SK-N-SH treated with all-trans-retinoic acid at 6 μM for 48 hours (cell line): ENCODE measurements around the gene RBM3.

Experiments
- ATAC-seq: fragments of 200-7000 bp; cut with Tn5 transposase; 3 replicates; pipeline ENCODE4 v1.9.1; 2020; ENCODE audit warnings: mild to moderate bottlenecking, moderate library complexity
- ARNTL ChIP-seq: fragments of 450-650 bp; formaldehyde crosslinking; IDR thresholded peaks from 2 replicates; pipeline ENCODE4 v1.5.0; 2020; ENCODE audit warnings: low read depth, mild to moderate bottlenecking, moderate library complexity, borderline replicate concordance
- BACH2 ChIP-seq: fragments of 250-450 bp; sonication (Bioruptor Pico); IDR thresholded peaks from 2 replicates; pipeline ENCODE4 v1.9.0; 2021; ENCODE audit warnings: mild to moderate bottlenecking, borderline replicate concordance
- CSDC2 ChIP-seq: fragments of 250-450 bp; sonication (Bioruptor Pico); IDR thresholded peaks from 2 replicates; pipeline ENCODE4 v1.5.0; 2020; ENCODE audit warnings: mild to moderate bottlenecking, moderate library complexity
- ESRRG ChIP-seq: fragments of 250-450 bp; sonication (Bioruptor Pico); IDR thresholded peaks from 2 replicates; pipeline ENCODE4 v1.6.1; 2021; ENCODE audit warnings: mild to moderate bottlenecking
- GLIS3 ChIP-seq: fragments of 250-450 bp; sonication (Bioruptor Pico); IDR thresholded peaks from 2 replicates; pipeline ENCODE4 v1.5.0; 2020; ENCODE audit warnings: mild to moderate bottlenecking, moderate library complexity
- ISL1 ChIP-seq: fragments of 250-450 bp; sonication (Bioruptor Pico); IDR thresholded peaks from 2 replicates; pipeline ENCODE4 v2.1.2; 2022; ENCODE audit warnings: mild to moderate bottlenecking, moderate library complexity
- OSR1 ChIP-seq: fragments of 250-450 bp; sonication (Bioruptor Pico); IDR thresholded peaks from 2 replicates; pipeline ENCODE4 v1.8.0; 2022; ENCODE audit warnings: moderate library complexity, mild to moderate bottlenecking, inconsistent platforms
- PATZ1 ChIP-seq: fragments of 250-450 bp; sonication (Bioruptor Pico); IDR thresholded peaks from 2 replicates; pipeline ENCODE4 v1.8.0; 2020; ENCODE audit warnings: mild to moderate bottlenecking, moderate library complexity, borderline replicate concordance
- PPARA ChIP-seq: fragments of 250-450 bp; sonication (Bioruptor Pico); IDR thresholded peaks from 2 replicates; pipeline ENCODE4 v1.5.0; 2020; ENCODE audit warnings: mild to moderate bottlenecking, borderline replicate concordance
- SNAI2 ChIP-seq: fragments of 250-450 bp; sonication (Bioruptor Pico); IDR thresholded peaks from 2 replicates; pipeline ENCODE4 v1.5.0; 2020; ENCODE audit warnings: mild to moderate bottlenecking, moderate library complexity
- TCF4 ChIP-seq: fragments of 250-450 bp; sonication (Bioruptor Pico); IDR thresholded peaks from 2 replicates; pipeline ENCODE4 v1.8.0; 2021; ENCODE audit warnings: mild to moderate bottlenecking, moderate library complexity, borderline replicate concordance
- TOX ChIP-seq: fragments of 250-450 bp; sonication (Bioruptor Pico); IDR thresholded peaks from 2 replicates; pipeline ENCODE4 v1.8.0; 2021; ENCODE audit warnings: mild to moderate bottlenecking, moderate library complexity, borderline replicate concordance
- TSHZ2 ChIP-seq: fragments of 250-450 bp; sonication (Bioruptor Pico); IDR thresholded peaks from 2 replicates; pipeline ENCODE4 v1.5.0; 2020; ENCODE audit warnings: mild to moderate bottlenecking, moderate library complexity
- ZC3H10 ChIP-seq: fragments of 250-450 bp; sonication (Bioruptor Pico); IDR thresholded peaks from 2 replicates; pipeline ENCODE4 v1.5.1; 2021; ENCODE audit warnings: mild to moderate bottlenecking, moderate library complexity
- ZFP3 ChIP-seq: fragments of 250-450 bp; sonication (Bioruptor Pico); IDR thresholded peaks from 2 replicates; pipeline ENCODE4 v1.5.0; 2020; ENCODE audit warnings: mild to moderate bottlenecking, moderate library complexity
- ZFP30 ChIP-seq: fragments of 450-650 bp; formaldehyde crosslinking; IDR thresholded peaks from 2 replicates; pipeline ENCODE4 v1.5.0; 2022; ENCODE audit warnings: mild to moderate bottlenecking, moderate library complexity
- ZNF565 ChIP-seq: fragments of 450-650 bp; formaldehyde crosslinking; conservative IDR thresholded peaks from 2 replicates; pipeline ENCODE4 v1.5.0; 2020; ENCODE audit warnings: low read depth, mild to moderate bottlenecking, moderate library complexity
- ZNF70 ChIP-seq: fragments of 450-650 bp; formaldehyde crosslinking; IDR thresholded peaks from 2 replicates; pipeline ENCODE4 v1.5.0; 2020; ENCODE audit warnings: mild to moderate bottlenecking, moderate library complexity
- ZNF8 ChIP-seq: fragments of 450-650 bp; formaldehyde crosslinking; IDR thresholded peaks from 2 replicates; pipeline ENCODE4 v1.5.0; 2020; ENCODE audit warnings: mild to moderate bottlenecking, moderate library complexity
- TF ChIP-seq, protein P1 (sequence below): fragments of 250-450 bp; sonication (Bioruptor Pico); IDR thresholded peaks from 2 replicates; pipeline ENCODE4 v1.5.1; 2020; ENCODE audit warnings: low read depth, mild to moderate bottlenecking, moderate library complexity
- TF ChIP-seq, protein P2 (sequence below): fragments of 250-450 bp; sonication (Bioruptor Pico); IDR thresholded peaks from 2 replicates; pipeline ENCODE4 v1.8.0; 2021; ENCODE audit warnings: low read depth, mild to moderate bottlenecking, moderate library complexity, borderline replicate concordance

Gene RBM3

GRCh38 chrX:48559636-48560035 lies 14.6 kb upstream of the RBM3 start (continued):
- TF ChIP-seq, protein P1, sequence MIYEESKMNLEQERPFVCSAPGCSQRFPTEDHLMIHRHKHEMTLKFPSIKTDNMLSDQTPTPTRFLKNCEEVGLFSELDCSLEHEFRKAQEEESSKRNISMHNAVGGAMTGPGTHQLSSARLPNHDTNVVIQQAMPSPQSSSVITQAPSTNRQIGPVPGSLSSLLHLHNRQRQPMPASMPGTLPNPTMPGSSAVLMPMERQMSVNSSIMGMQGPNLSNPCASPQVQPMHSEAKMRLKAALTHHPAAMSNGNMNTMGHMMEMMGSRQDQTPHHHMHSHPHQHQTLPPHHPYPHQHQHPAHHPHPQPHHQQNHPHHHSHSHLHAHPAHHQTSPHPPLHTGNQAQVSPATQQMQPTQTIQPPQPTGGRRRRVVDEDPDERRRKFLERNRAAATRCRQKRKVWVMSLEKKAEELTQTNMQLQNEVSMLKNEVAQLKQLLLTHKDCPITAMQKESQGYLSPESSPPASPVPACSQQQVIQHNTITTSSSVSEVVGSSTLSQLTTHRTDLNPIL (CRISPR knock-in tag), result no peak
- TF ChIP-seq OSR1 (CRISPR knock-in tag) (no peak), BACH2 (CRISPR knock-in tag) (no peak)

- ATAC-seq, result no peak
- TF ChIP-seq OSR1 (CRISPR knock-in tag) (no peak), ZNF565 (no peak), CSDC2 (CRISPR knock-in tag) (no peak), ISL1 (no peak), TOX (CRISPR knock-in tag) (no peak), ESRRG (no peak), ZNF8 (CRISPR knock-in tag) (no peak), TSHZ2 (CRISPR knock-in tag) (no peak), GLIS3 (CRISPR knock-in tag) (no peak), TCF4 (CRISPR knock-in tag) (no peak), BACH2 (CRISPR knock-in tag) (no peak), PPARA (CRISPR knock-in tag) (no peak), PATZ1 (CRISPR knock-in tag) (no peak), ZNF70 (no peak), ZC3H10 (no peak), SNAI2 (CRISPR knock-in tag) (no peak), ZFP3 (CRISPR knock-in tag) (no peak)
- TF ChIP-seq, protein P2, sequence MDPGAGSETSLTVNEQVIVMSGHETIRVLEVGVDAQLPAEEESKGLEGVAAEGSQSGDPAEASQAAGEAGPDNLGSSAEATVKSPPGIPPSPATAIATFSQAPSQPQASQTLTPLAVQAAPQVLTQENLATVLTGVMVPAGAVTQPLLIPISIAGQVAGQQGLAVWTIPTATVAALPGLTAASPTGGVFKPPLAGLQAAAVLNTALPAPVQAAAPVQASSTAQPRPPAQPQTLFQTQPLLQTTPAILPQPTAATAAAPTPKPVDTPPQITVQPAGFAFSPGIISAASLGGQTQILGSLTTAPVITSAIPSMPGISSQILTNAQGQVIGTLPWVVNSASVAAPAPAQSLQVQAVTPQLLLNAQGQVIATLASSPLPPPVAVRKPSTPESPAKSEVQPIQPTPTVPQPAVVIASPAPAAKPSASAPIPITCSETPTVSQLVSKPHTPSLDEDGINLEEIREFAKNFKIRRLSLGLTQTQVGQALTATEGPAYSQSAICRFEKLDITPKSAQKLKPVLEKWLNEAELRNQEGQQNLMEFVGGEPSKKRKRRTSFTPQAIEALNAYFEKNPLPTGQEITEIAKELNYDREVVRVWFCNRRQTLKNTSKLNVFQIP, result no peak
- TF ChIP-seq, protein P1 (CRISPR knock-in tag), result no peak
Observed at GRCh38 chrX:48560056-48560455, 14.2 kb upstream of the RBM3 start.

DNA sequence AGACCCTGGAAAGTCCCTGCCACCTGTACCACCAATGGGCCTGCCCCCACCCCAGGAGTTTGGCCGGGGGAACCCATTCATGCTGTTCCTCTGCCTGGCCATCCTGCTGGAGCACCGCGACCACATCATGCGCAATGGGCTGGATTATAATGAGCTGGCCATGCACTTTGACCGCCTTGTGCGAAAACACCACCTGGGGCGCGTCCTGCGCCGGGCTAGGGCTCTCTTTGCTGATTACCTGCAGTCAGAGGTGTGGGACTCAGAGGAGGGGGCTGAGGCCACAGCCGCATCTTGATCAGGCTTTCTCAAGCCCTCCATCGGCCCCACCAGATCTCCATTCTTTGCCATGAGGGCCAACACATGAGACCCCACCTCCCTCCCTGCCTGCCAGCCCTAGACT lies 13.6 kb upstream of the RBM3 start:
- ATAC-seq, result no peak
- no peak for TF ChIP-seq PPARA (CRISPR knock-in tag)
- no peak for TF ChIP-seq ISL1
- no peak for TF ChIP-seq SNAI2 (CRISPR knock-in tag)
- TF ChIP-seq ARNTL (CRISPR knock-in tag), result no peak
- no peak for TF ChIP-seq ESRRG
- TF ChIP-seq CSDC2 (CRISPR knock-in tag), result no peak
- TF ChIP-seq TSHZ2 (CRISPR knock-in tag), result no peak
- no peak for TF ChIP-seq PATZ1 (CRISPR knock-in tag)
- no peak for TF ChIP-seq ZFP30 (CRISPR knock-in tag)
